Measurements from ENCODE around the gene TMEM107.

Gene TMEM107

DNA sequence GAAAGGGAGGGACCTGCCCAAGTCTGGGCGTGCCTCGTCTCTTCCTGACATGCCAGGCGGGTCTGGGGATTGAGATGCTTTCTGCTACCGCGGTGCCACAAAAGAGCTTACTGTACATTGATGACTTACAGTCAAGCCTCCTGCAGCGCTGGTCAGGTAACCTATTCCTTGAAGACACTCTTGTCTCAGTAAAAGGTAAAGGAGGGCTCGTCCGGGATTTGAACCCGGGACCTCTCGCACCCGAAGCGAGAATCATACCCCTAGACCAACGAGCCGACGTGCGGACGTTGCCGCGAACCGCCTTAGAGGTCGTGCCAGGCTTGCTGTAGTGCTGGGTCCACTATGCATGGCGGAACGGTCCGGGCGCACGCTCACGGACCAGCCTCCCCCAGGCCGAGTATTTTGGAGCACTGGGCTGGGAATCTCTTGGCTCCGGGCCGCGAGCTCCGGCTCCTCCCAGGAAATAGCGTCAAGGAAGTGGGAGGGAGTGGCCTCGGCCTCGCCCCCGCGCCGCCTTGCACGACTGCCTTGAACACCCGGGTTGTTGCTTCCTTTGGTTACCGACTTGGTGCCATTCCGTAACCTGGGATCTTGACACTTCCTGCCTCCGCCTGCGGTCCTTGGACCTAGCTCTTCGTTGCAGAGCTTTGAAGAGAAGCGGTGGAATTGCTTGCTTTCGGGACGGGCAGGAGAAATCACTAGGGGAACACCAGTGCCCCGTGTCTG lies 46.6 kb upstream of the TMEM107 start (continued):
- TF ChIP-seq ZNF266 (tag by site-specific recombination; IDR thresholded peaks at IDR 0.05; ENCODE audit: low read depth) (no peak; the same call in 1 of the 2 replicates), ZNF561 (tag by site-specific recombination; IDR thresholded peaks at IDR 0.05; ENCODE audit: borderline replicate concordance) (peak; percentile 94), PRDM1 (tag by site-specific recombination; IDR thresholded peaks at IDR 0.05) (no peak), ZNF324 (tag by site-specific recombination; IDR thresholded peaks at IDR 0.05) (peak; percentile 96), ZFP69B (tag by site-specific recombination; IDR thresholded peaks at IDR 0.05) (peak; percentile 98), ZNF792 (tag by site-specific recombination; IDR thresholded peaks at IDR 0.05) (no peak), ZNF37A (tag by site-specific recombination; IDR thresholded peaks at IDR 0.05) (0 out of 2 replicates have a peak, but pooled peaks have one; percentile 41), ZNF664 (tag by site-specific recombination; IDR thresholded peaks at IDR 0.05) (peak; percentile 45; the same call in 1 of the 2 replicates), ZNF155 (tag by site-specific recombination; IDR thresholded peaks at IDR 0.05) (no peak), TRIM28 (IDR thresholded peaks at IDR 0.05; ENCODE audit: borderline replicate concordance, low read length) (peak; percentile 6; the same call in 1 of the 2 replicates), ZNF544 (tag by site-specific recombination; IDR thresholded peaks at IDR 0.05) (no peak), MZF1 (tag by site-specific recombination; IDR thresholded peaks at IDR 0.05; ENCODE audit: borderline replicate concordance) (peak; percentile 33; the same call in 1 of the 2 replicates), HOXA7 (CRISPR knock-in tag; IDR thresholded peaks at IDR 0.05; ENCODE audit: borderline replicate concordance) (no peak), ZNF157 (tag by site-specific recombination; IDR thresholded peaks at IDR 0.05) (no peak), ZBTB20 (tag by site-specific recombination; IDR thresholded peaks at IDR 0.05) (no peak; the same call in none of the 2 replicates), ZFHX2 (tag by site-specific recombination; conservative IDR thresholded peaks at IDR 0.05) (peak; percentile 82), ZNF654 (tag by site-specific recombination; IDR thresholded peaks at IDR 0.05; ENCODE audit: low read depth) (peak; percentile 13; the same call in 1 of the 2 replicates), ZNF398 (tag by site-specific recombination; IDR thresholded peaks at IDR 0.05) (no peak), ZNF623 (tag by site-specific recombination; IDR thresholded peaks at IDR 0.05) (peak; percentile 26; the same call in 1 of the 2 replicates), ZNF600 (tag by site-specific recombination; IDR thresholded peaks at IDR 0.05) (peak; percentile 95), ZNF202 (tag by site-specific recombination; IDR thresholded peaks at IDR 0.05; ENCODE audit: borderline replicate concordance) (no peak), ZNF354C (tag by site-specific recombination; IDR thresholded peaks at IDR 0.05; ENCODE audit: borderline replicate concordance, low read depth) (no peak), ZNF514 (tag by site-specific recombination; IDR thresholded peaks at IDR 0.05) (no peak), TSHZ1 (tag by site-specific recombination; IDR thresholded peaks at IDR 0.05; ENCODE audit: borderline replicate concordance) (no peak), ZNF670 (tag by site-specific recombination; IDR thresholded peaks at IDR 0.05; ENCODE audit: low read depth) (no peak), ZNF426 (tag by site-specific recombination; IDR thresholded peaks at IDR 0.05) (no peak), ZNF366 (tag by site-specific recombination; conservative IDR thresholded peaks at IDR 0.05) (no peak)
- TF ChIP-seq, protein P1, sequence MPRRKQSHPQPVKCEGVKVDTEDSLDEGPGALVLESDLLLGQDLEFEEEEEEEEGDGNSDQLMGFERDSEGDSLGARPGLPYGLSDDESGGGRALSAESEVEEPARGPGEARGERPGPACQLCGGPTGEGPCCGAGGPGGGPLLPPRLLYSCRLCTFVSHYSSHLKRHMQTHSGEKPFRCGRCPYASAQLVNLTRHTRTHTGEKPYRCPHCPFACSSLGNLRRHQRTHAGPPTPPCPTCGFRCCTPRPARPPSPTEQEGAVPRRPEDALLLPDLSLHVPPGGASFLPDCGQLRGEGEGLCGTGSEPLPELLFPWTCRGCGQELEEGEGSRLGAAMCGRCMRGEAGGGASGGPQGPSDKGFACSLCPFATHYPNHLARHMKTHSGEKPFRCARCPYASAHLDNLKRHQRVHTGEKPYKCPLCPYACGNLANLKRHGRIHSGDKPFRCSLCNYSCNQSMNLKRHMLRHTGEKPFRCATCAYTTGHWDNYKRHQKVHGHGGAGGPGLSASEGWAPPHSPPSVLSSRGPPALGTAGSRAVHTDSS (tag by site-specific recombination; IDR thresholded peaks at IDR 0.05) = no peak; the same call in none of the 2 replicates
- TF ChIP-seq, protein P2, sequence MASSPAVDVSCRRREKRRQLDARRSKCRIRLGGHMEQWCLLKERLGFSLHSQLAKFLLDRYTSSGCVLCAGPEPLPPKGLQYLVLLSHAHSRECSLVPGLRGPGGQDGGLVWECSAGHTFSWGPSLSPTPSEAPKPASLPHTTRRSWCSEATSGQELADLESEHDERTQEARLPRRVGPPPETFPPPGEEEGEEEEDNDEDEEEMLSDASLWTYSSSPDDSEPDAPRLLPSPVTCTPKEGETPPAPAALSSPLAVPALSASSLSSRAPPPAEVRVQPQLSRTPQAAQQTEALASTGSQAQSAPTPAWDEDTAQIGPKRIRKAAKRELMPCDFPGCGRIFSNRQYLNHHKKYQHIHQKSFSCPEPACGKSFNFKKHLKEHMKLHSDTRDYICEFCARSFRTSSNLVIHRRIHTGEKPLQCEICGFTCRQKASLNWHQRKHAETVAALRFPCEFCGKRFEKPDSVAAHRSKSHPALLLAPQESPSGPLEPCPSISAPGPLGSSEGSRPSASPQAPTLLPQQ (tag by site-specific recombination; IDR thresholded peaks at IDR 0.05) = peak; percentile 97
- TF ChIP-seq, protein P3, sequence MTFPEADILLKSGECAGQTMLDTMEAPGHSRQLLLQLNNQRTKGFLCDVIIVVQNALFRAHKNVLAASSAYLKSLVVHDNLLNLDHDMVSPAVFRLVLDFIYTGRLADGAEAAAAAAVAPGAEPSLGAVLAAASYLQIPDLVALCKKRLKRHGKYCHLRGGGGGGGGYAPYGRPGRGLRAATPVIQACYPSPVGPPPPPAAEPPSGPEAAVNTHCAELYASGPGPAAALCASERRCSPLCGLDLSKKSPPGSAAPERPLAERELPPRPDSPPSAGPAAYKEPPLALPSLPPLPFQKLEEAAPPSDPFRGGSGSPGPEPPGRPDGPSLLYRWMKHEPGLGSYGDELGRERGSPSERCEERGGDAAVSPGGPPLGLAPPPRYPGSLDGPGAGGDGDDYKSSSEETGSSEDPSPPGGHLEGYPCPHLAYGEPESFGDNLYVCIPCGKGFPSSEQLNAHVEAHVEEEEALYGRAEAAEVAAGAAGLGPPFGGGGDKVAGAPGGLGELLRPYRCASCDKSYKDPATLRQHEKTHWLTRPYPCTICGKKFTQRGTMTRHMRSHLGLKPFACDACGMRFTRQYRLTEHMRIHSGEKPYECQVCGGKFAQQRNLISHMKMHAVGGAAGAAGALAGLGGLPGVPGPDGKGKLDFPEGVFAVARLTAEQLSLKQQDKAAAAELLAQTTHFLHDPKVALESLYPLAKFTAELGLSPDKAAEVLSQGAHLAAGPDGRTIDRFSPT (tag by site-specific recombination; IDR thresholded peaks at IDR 0.05) = peak; percentile 88
